GM20000 (cell line): ENCODE results near the gene RCAN2.

ENCODE experiments used
- DNase-seq: peaks from one replicate; pipeline ENCODE4 v3.0.0; 2012; ENCODE audit warnings: low spot score
- CTCF ChIP-seq: IDR thresholded peaks from 2 replicates; pipeline ENCODE4 v1.5.1; 2012; ENCODE audit warnings: mild to moderate bottlenecking, control low read depth; ENCODE audit errors: extremely low read depth, missing control alignments

Gene RCAN2

GRCh38 chr6:46243754-46244153, 247.5 kb downstream of the RCAN2 start:
- DNase-seq: no peak
- no peak for TF ChIP-seq CTCF

GRCh38 chr6:46242921-46243320, 248.3 kb downstream of the RCAN2 start:
- no peak for DNase-seq
- TF ChIP-seq CTCF: no peak

GRCh38 chr6:46240866-46241565, 250.2 kb downstream of the RCAN2 start:
- no peak for DNase-seq
- TF ChIP-seq CTCF: no peak

GRCh38 chr6:46236752-46237151, 254.5 kb downstream of the RCAN2 start:
- TF ChIP-seq CTCF: no peak
- no peak for DNase-seq

GRCh38 chr6:46235242-46235641, 256.0 kb downstream of the RCAN2 start:
- TF ChIP-seq CTCF: no peak
- DNase-seq: no peak

- TF ChIP-seq CTCF: no peak
- no peak for DNase-seq
Observed at GRCh38 chr6:46234700-46235099, 256.5 kb downstream of the RCAN2 start.

- no peak for DNase-seq
- no peak for TF ChIP-seq CTCF
Observed at GRCh38 chr6:46234156-46234556, 257.1 kb downstream of the RCAN2 start.
